Rectal smooth muscle tissue (tissue), 1 donor: ENCODE data around the gene IL4R.

Experiments
- H3K27ac ChIP-seq: one replicate; pipeline ENCODE4 v1.7.0; 2013; ENCODE audit warnings: low read depth, low read length, inconsistent platforms
- H3K27me3 ChIP-seq: one replicate; pipeline ENCODE4 v1.7.0; 2013; ENCODE audit warnings: low read length; ENCODE audit not compliant: control insufficient read depth, insufficient read depth
- H3K36me3 ChIP-seq: one replicate; pipeline ENCODE4 v1.7.0; 2013; ENCODE audit warnings: low read length; ENCODE audit not compliant: control insufficient read depth, insufficient read depth
- H3K4me1 ChIP-seq: one replicate; pipeline ENCODE4 v1.7.0; 2013; ENCODE audit warnings: low read length; ENCODE audit not compliant: control insufficient read depth, insufficient read depth
- H3K4me3 ChIP-seq: one replicate; pipeline ENCODE4 v1.7.0; 2013; ENCODE audit warnings: low read length
- H3K9ac ChIP-seq: one replicate; pipeline ENCODE4 v1.7.0; 2013; ENCODE audit warnings: low read length

IL4R gene

GRCh38 chr16:27373312-27373711, 59.5 kb downstream of the IL4R start:
- H3K27ac ChIP-seq: no peak overlapping the region
- no peak overlapping the region for H3K4me3 ChIP-seq
- H3K27me3 ChIP-seq: no peaks in the 10 kb centered on the region
- H3K4me1 ChIP-seq: no peaks in the 10 kb centered on the region
- no peaks in the 10 kb centered on the region for H3K36me3 ChIP-seq
- H3K9ac ChIP-seq: no peak overlapping the region

GRCh38 chr16:27374221-27374803, 60.5 kb downstream of the IL4R start:
- H3K4me3 ChIP-seq: no peak overlapping the region
- no peaks in the 10 kb centered on the region for H3K27me3 ChIP-seq
- no peak overlapping the region for H3K27ac ChIP-seq
- H3K36me3 ChIP-seq: no peaks in the 10 kb centered on the region
- H3K4me1 ChIP-seq: no peaks in the 10 kb centered on the region
- no peak overlapping the region for H3K9ac ChIP-seq

GRCh38 chr16:27374804-27375425, 61.1 kb downstream of the IL4R start:
- no peaks in the 10 kb centered on the region for H3K4me1 ChIP-seq
- H3K27me3 ChIP-seq: no peaks in the 10 kb centered on the region
- peak overlapping the region; percentile 10 for H3K4me3 ChIP-seq
- no peak overlapping the region for H3K9ac ChIP-seq
- H3K27ac ChIP-seq: no peak overlapping the region
- H3K36me3 ChIP-seq: no peaks in the 10 kb centered on the region

GRCh38 chr16:27377666-27378485, 64.1 kb downstream of the IL4R start:
- no peak overlapping the region for H3K9ac ChIP-seq
- no peak overlapping the region for H3K4me3 ChIP-seq
- no peaks in the 10 kb centered on the region for H3K36me3 ChIP-seq
- H3K4me1 ChIP-seq: no peaks in the 10 kb centered on the region
- no peak overlapping the region for H3K27ac ChIP-seq
- H3K27me3 ChIP-seq: no peaks in the 10 kb centered on the region

GRCh38 chr16:27378871-27379481, 65.2 kb downstream of the IL4R start:
- no peak overlapping the region for H3K27ac ChIP-seq
- no peak overlapping the region for H3K4me3 ChIP-seq
- no peaks in the 10 kb centered on the region for H3K36me3 ChIP-seq
- no peak overlapping the region for H3K9ac ChIP-seq
- H3K4me1 ChIP-seq: no peaks in the 10 kb centered on the region
- no peaks in the 10 kb centered on the region for H3K27me3 ChIP-seq

- Histone ChIP-seq H3K4me1 (no peaks in the 10 kb centered on the region), H3K9ac (no peak overlapping the region), H3K27me3 (no peaks in the 10 kb centered on the region), H3K36me3 (no peaks in the 10 kb centered on the region), H3K27ac (no peak overlapping the region), H3K4me3 (no peak overlapping the region)
Observed at GRCh38 chr16:27379919-27380318, 66.1 kb downstream of the IL4R start.

- no peak overlapping the region for H3K27ac ChIP-seq
- no peaks in the 10 kb centered on the region for H3K27me3 ChIP-seq
- H3K4me3 ChIP-seq: no peak overlapping the region
- no peaks in the 10 kb centered on the region for H3K36me3 ChIP-seq
- H3K9ac ChIP-seq: no peak overlapping the region
- no peaks in the 10 kb centered on the region for H3K4me1 ChIP-seq
Observed at GRCh38 chr16:27381236-27381635, 67.5 kb downstream of the IL4R start.

- Histone ChIP-seq H3K4me1 (no peaks in the 10 kb centered on the region), H3K4me3 (no peak overlapping the region), H3K27me3 (no peaks in the 10 kb centered on the region), H3K27ac (no peak overlapping the region), H3K36me3 (no peaks in the 10 kb centered on the region), H3K9ac (no peak overlapping the region)
Observed at GRCh38 chr16:27381974-27382855, 68.4 kb downstream of the IL4R start.

- H3K9ac ChIP-seq: no peak overlapping the region
- H3K36me3 ChIP-seq: no peaks in the 10 kb centered on the region
- H3K27me3 ChIP-seq: no peaks in the 10 kb centered on the region
- no peaks in the 10 kb centered on the region for H3K4me1 ChIP-seq
- no peak overlapping the region for H3K27ac ChIP-seq
- H3K4me3 ChIP-seq: no peak overlapping the region
Observed at GRCh38 chr16:27383556-27384243, 69.9 kb downstream of the IL4R start.

- Histone ChIP-seq H3K4me3 (no peak overlapping the region), H3K27me3 (no peaks in the 10 kb centered on the region), H3K4me1 (no peaks in the 10 kb centered on the region), H3K36me3 (no peaks in the 10 kb centered on the region), H3K9ac (no peak overlapping the region), H3K27ac (no peak overlapping the region)
Observed at GRCh38 chr16:27384425-27384824, 70.7 kb downstream of the IL4R start.

GRCh38 chr16:27385398-27385797, 71.6 kb downstream of the IL4R start:
- Histone ChIP-seq H3K27me3 (no peaks in the 10 kb centered on the region), H3K36me3 (no peaks in the 10 kb centered on the region), H3K4me1 (no peaks in the 10 kb centered on the region)

More at GRCh38 chr16:27385398-27385797, 71.6 kb downstream of the IL4R start:
- Histone ChIP-seq H3K27ac (no peak overlapping the region), H3K9ac (no peak overlapping the region), H3K4me3 (no peak overlapping the region)
